ENCODE measurements around the gene SLC6A13. TPM values are rescaled to one million over a fixed set of nuclear protein-coding genes. Genes with fewer than 3 reads are reported as not detected.

SLC6A13 gene
- total RNA-seq, 1 experiment from 2014 or later, result 0.37 TPM

- ATAC-seq, result no peak
- no peaks in the 10 kb centered on the region for H3K36me3 Mint-ChIP-seq
- H3K27me3 Mint-ChIP-seq (ENCODE audit: low read depth), result peaks cover 8% of the 10 kb centered on the region
- H3K4me1 Mint-ChIP-seq, result peaks cover 56% of the 10 kb centered on the region
- no peaks in the 10 kb centered on the region for H3K9me3 Mint-ChIP-seq
- CTCF ChIA-PET, result interaction anchor here (1.0 to 4.4 kb wide), 7 partner anchors 8 to 49 kb away, joined by 3 to 21 read pairs (median 16); no protein-coding TSS in a partner anchor
- no peak overlapping the region for H3K4me3 Mint-ChIP-seq
- H3K27ac Mint-ChIP-seq, result no peak overlapping the region
- POLR2A ChIA-PET, result no interaction called here
- DNase-seq (ENCODE audit: low spot score), result no peak
- TF ChIP-seq ZNF671 (CRISPR knock-in tag; IDR thresholded peaks at IDR 0.05) (no peak), ELF4 (CRISPR knock-in tag; IDR thresholded peaks at IDR 0.05; ENCODE audit: low read depth) (no peak), ZNF425 (CRISPR knock-in tag; conservative IDR thresholded peaks at IDR 0.05) (no peak), FOXP4 (CRISPR knock-in tag; IDR thresholded peaks at IDR 0.05) (no peak), ESRRA (CRISPR knock-in tag; IDR thresholded peaks at IDR 0.05; ENCODE audit: borderline replicate concordance) (no peak), FOXK1 (CRISPR knock-in tag; IDR thresholded peaks at IDR 0.05) (no peak), OVOL2 (CRISPR knock-in tag; IDR thresholded peaks at IDR 0.05; ENCODE audit: borderline replicate concordance) (no peak), IRF2 (CRISPR knock-in tag; IDR thresholded peaks at IDR 0.05; ENCODE audit: borderline replicate concordance, low read depth) (no peak), PREB (CRISPR knock-in tag; IDR thresholded peaks at IDR 0.05; ENCODE audit: borderline replicate concordance) (no peak), AR (CRISPR knock-in tag; IDR thresholded peaks at IDR 0.05) (no peak), NFATC4 (CRISPR knock-in tag; IDR thresholded peaks at IDR 0.05) (no peak), ZNF138 (CRISPR knock-in tag; conservative IDR thresholded peaks at IDR 0.05) (no peak), RELA (CRISPR knock-in tag; IDR thresholded peaks at IDR 0.05; ENCODE audit: borderline replicate concordance) (no peak), MLX (CRISPR knock-in tag; IDR thresholded peaks at IDR 0.05) (no peak), KAT7 (CRISPR knock-in tag; IDR thresholded peaks at IDR 0.05; ENCODE audit: borderline replicate concordance) (no peak), MXD4 (CRISPR knock-in tag; IDR thresholded peaks at IDR 0.05; ENCODE audit: borderline replicate concordance) (no peak), NFYB (CRISPR knock-in tag; conservative IDR thresholded peaks at IDR 0.05; ENCODE audit: low read depth) (no peak), RORB (CRISPR knock-in tag; IDR thresholded peaks at IDR 0.05) (no peak), ZNF512 (CRISPR knock-in tag; IDR thresholded peaks at IDR 0.05; ENCODE audit: borderline replicate concordance) (no peak), IRF1 (CRISPR knock-in tag; IDR thresholded peaks at IDR 0.05) (no peak)
These were observed 91.4 kb downstream of the SLC6A13 start for GRCh38 chr12:171276-171675.

All from WTC11 (cell line).